ENCODE results near the gene TEKT2.
A peak's percentile ranks its signal among the peaks of the same experiment; 100 is the strongest.

The TEKT2 gene

GRCh38 chr1:36087233-36088123 is 3.6 kb downstream of the TEKT2 start:
- no peak for DNase-seq

- no peak for DNase-seq
These were observed 4.3 kb downstream of the TEKT2 start for GRCh38 chr1:36088265-36088576.

GRCh38 chr1:36088577-36089392 is 4.9 kb downstream of the TEKT2 start, which contains the start of gene ADPRS:
ADPRS (plus strand) TSS chr1:36088892; CDS start chr1:36088905, 13 bp downstream.
- peak; percentile 75 to 81 for DNase-seq

GRCh38 chr1:36089393-36090121 is 5.7 kb downstream of the TEKT2 start:
- peak; percentile 21 to 27 for DNase-seq

GRCh38 chr1:36091141-36091540 is 7.2 kb downstream of the TEKT2 start:
- DNase-seq = no peak

GRCh38 chr1:36091698-36092097 is 7.8 kb downstream of the TEKT2 start:
- no peak for DNase-seq

- no peak for DNase-seq
These were observed 8.4 kb downstream of the TEKT2 start for GRCh38 chr1:36092166-36092797.

- DNase-seq = no peak
These were observed 8.9 kb downstream of the TEKT2 start for GRCh38 chr1:36092798-36093185.

- DNase-seq = no peak
These were observed 9.3 kb downstream of the TEKT2 start for GRCh38 chr1:36093226-36093625.

- no peak for DNase-seq
These were observed 10.0 kb downstream of the TEKT2 start for GRCh38 chr1:36093929-36094328.

GRCh38 chr1:36094621-36095061 is 10.7 kb downstream of the TEKT2 start:
- DNase-seq = no peak

GRCh38 chr1:36095760-36096405 is 12.0 kb downstream of the TEKT2 start:
- DNase-seq = peak; percentile 49 to 56

- no peak for DNase-seq
These were observed 12.9 kb downstream of the TEKT2 start for GRCh38 chr1:36096500-36097432.

- no peak for DNase-seq
These were observed 14.0 kb downstream of the TEKT2 start for GRCh38 chr1:36097693-36098585.

GRCh38 chr1:36098650-36099365 is 14.9 kb downstream of the TEKT2 start:
- no peak for DNase-seq

- DNase-seq = peak; percentile 17 to 42
These were observed 15.9 kb downstream of the TEKT2 start for GRCh38 chr1:36099681-36100341.

- DNase-seq = no peak
These were observed 16.5 kb downstream of the TEKT2 start for GRCh38 chr1:36100376-36100775.

- no peak for DNase-seq
These were observed 17.7 kb downstream of the TEKT2 start for GRCh38 chr1:36101546-36101945.

GRCh38 chr1:36106269-36106668 is 22.4 kb downstream of the TEKT2 start:
- DNase-seq = no peak
